GM12891 (cell line): ENCODE data around the gene YY1.
A peak's percentile ranks its signal among the peaks of the same experiment; 100 is the strongest.
"Not testable (repeated sequence)": the region's sequence is repeated elsewhere in the genome, so short reads cannot be mapped to it uniquely, and the experiment has no call there.

Experiments
- DNase-seq: peaks from one replicate; pipeline ENCODE4 v3.0.0; 2011; ENCODE audit warnings: low spot score; ENCODE audit not compliant: insufficient read length
- FAIRE-seq: peaks from 2 replicates; lab custom pipeline; 2011; peaks lifted over from hg19 to GRCh38; lab: Jason Lieb, UNC
- PAX5 ChIP-seq: IDR thresholded peaks from 2 replicates; pipeline ENCODE4 v1.6.1; 2011; ENCODE audit warnings: low read length, moderate library complexity, mild to moderate bottlenecking; ENCODE audit not compliant: insufficient read depth, severe bottlenecking
- POLR2A ChIP-seq: IDR thresholded peaks from 2 replicates; pipeline ENCODE4 v1.6.1; 2011; ENCODE audit warnings: low read depth, low read length, control low read depth
- POLR2AphosphoS5 ChIP-seq: IDR thresholded peaks from 2 replicates; pipeline ENCODE4 v1.6.1; 2011; ENCODE audit warnings: low read depth, low read length, control low read depth
- POU2F2 ChIP-seq: IDR thresholded peaks from 2 replicates; pipeline ENCODE4 v1.6.1; 2011; ENCODE audit warnings: low read depth, mild to moderate bottlenecking, control low read depth, low read length, moderate library complexity
- SPI1 ChIP-seq: IDR thresholded peaks from 2 replicates; pipeline ENCODE4 v1.6.1; 2011; ENCODE audit warnings: low read depth, low read length, control low read depth
- TAF1 ChIP-seq: IDR thresholded peaks from 2 replicates; pipeline ENCODE4 v1.6.1; 2011; ENCODE audit warnings: low read depth, low read length, control low read depth

Gene YY1

DNA sequence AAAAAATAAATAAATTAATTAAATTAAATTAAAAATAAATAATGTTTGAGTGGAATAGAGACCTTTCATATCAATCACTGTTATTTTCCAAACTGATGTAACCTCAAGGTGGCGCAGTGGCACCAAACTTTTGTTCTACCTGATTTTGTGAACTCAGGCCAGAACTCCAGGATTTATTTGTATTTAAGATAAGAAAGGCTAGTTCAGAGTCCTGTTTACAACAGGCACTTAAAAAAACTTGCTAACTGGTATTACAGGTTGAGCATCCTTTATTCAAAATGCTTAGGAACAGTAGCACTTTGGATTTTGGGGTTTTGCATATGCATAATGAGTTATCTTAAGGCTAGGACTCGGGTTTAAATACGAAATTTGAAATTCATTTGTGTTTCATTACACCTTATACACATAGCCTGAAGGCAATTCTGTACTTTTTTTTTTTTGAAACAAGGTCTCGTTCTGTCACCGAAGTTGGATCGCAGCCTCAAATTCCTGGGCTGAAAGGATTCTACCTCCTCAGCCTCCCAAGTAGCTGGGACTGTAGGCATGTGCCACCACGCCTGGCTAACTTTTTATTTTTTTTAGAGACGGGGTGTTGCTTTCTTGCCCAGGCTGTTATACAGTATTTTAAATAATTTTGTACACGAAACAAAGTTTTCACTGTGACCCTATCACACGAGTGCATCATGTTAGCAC, 32.4 kb downstream of the YY1 start:
- DNase-seq (no peak), FAIRE-seq (no peak)
- no peak for TF ChIP-seq SPI1
- no peak for TF ChIP-seq PAX5
- no peak for TF ChIP-seq TAF1
- no peak for TF ChIP-seq POLR2AphosphoS5
- TF ChIP-seq POLR2A: no peak
- no peak for TF ChIP-seq POU2F2

DNA sequence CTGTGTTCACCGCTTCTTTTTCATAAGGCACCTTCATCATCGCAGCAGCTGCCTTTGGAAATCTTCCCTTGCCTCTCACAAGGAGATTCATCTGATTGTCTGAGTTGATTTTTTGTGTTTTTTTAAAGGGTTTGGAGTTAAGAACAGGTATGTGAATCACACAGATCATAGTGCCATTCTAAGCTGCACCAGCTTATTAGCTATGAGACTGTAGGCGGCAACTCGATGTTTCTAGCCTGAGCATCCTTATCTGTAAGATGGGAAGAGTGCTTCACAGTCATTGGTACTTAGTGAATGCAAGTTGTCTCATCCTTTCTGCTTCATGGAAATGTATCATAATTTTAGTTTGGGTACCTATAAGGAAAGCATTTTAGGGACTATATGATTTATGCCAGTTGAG, 35.3 kb downstream of the YY1 start:
- no peak for FAIRE-seq
- DNase-seq: no peak

DNA sequence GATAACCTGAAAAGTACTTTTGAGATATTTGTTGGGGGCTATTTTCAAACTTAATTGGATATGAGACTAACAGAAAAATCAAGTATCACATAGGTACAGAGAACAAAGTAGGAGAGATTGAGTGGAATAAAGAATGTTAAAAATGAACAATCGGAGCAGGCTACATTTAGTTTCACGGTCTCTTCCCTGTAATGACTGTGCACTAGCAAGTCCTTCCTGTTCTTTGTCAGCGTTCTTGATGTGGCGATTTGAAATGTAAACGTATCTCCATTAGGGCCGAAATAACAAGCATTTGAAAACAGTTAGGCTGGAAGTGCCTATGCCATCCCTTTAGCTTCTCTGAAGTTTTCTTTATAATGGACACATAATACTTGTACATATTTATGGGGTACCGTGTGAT, 36.3 kb downstream of the YY1 start:
- DNase-seq (no peak), FAIRE-seq (no peak)
- no peak for TF ChIP-seq TAF1
- TF ChIP-seq POLR2A: no peak
- TF ChIP-seq POLR2AphosphoS5: no peak
- TF ChIP-seq POU2F2: no peak

More for the DNA sequence above, 35.3 kb downstream of the YY1 start:
- TF ChIP-seq POLR2AphosphoS5: no peak
- TF ChIP-seq PAX5: no peak
- no peak for TF ChIP-seq SPI1
- no peak for TF ChIP-seq TAF1
- no peak for TF ChIP-seq POLR2A
- no peak for TF ChIP-seq POU2F2

DNA sequence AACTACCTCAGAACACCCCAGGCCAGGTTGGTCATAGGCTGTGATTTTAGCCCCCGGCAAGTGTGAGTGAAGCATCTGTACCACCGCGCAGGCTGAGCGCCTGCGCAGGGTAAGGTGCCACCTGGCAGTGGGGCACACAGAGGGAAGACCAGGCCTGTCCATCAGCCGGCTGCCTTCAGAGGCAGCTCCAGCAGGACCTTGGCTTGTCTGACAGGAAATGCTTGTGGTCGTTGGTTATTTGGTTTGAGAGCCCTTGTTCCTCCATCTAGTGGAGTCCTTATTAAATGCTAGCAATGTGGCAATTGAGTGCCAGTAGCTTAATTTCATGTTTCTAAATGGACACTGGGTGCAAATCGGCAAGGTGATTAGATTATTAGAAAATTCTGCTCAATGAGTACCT, 39.8 kb downstream of the YY1 start:
- FAIRE-seq (peak; percentile 16), DNase-seq (no peak)
- TF ChIP-seq PAX5 (no peak), TAF1 (0 out of 2 replicates have a peak, but pooled peaks have one; percentile 22), SPI1 (no peak)

DNA sequence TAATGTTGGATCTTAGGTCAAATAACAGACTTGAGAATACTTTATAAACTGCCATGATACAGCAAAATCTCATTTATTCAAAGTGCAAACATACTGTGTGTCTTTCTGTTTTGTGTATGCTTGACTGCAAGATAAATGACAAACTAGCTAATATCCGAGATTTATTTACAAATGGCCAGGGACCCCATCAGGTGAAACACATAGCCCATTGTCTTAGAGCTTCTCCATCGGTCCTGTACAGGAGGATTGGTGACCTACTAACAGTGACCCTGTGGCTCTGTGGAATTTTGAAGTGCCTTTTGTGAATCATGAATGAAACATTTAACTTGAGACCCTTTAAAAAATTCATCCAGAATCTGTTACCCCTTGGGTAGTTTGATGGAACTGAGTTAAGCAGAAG, 40.2 kb downstream of the YY1 start:
- DNase-seq (no peak), FAIRE-seq (no peak)
- TF ChIP-seq POLR2A (no peak), TAF1 (no peak), SPI1 (no peak), POLR2AphosphoS5 (no peak), PAX5 (no peak), POU2F2 (no peak)

DNA sequence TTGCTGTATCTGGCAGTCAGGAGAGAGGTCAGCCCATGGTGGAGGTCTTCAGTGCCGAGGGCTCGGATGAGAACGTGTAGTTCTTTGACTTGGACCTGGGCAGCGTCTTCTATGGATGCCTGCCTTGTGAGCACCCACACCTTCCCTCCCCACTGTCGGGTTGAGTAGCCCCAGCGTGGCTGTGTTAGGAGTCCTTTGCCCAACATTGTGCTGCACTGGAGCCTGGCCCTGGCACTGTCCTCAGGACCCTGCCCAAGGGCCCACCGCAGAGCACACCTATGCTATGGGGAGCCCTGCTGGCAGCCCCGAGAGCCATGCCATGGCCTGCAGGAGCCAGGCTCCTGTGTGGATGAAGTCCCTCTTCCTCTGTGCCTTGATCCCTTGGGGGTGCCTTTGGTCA, 40.6 kb downstream of the YY1 start:
- FAIRE-seq (no peak), DNase-seq (no peak)
- TF ChIP-seq PAX5 (no peak), SPI1 (no peak), POLR2A (no peak), POLR2AphosphoS5 (no peak), TAF1 (no peak), POU2F2 (no peak)

DNA sequence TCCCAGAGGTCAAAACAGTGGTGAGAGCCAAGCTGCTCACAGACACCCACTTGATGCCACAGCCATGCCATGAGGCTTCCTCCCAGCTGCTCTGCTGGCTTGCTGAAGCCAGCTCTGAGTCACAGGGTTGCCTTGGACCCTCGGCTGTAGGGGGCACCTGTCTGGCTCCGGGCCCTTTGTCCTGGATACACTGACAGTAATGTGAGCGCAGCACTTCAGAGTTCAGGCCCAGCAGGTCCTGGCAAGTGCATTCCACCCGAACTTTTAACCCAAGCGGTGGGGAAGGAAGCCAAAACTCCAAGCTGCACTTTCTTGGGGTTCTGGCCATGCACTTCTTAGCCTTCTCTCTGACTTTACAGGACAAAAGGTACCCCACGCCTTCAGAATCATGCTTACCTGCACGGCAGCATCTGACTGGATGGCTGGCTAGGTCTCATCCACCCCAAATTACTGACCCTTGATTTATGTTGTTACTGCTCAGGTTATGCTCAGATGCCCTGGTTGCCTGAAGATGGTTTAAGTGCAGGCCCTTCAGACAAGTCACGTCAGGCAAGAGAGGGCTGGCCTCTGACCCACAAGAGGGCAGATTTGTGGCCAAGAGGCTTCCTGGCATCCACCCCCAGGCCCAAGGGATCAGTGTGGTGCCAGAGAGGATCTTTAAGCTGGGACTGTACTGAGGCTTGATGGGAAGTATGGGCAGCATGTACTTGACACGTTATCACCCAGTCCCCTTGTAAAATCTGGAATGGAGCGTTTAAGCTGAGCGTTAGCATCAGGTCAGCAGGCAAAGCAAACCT, 42.5 kb downstream of the YY1 start:
- TF ChIP-seq PAX5 (no peak), POU2F2 (no peak), POLR2A (no peak; the same call in 1 of the 2 replicates), SPI1 (no peak), POLR2AphosphoS5 (no peak), TAF1 (no peak)
- FAIRE-seq (no peak), DNase-seq (no peak)

DNA sequence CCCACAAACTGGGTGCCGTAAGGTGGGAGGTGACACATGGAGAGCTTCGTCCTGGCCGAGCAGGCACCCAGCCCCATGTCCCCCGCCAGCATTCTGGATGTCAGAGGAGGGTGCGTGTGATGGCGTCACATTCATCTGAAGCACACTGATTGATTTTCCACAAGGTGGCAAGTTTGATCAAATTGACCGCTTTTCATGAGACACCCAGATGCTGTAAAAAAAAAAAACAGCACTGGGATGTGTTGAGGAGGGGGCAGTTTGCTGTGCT, 43.1 kb downstream of the YY1 start:
- DNase-seq (no peak), FAIRE-seq (peak; percentile 5)
- TF ChIP-seq POLR2A: no peak; the same call in 1 of the 2 replicates
- TF ChIP-seq PAX5: no peak
- no peak for TF ChIP-seq POLR2AphosphoS5

DNA sequence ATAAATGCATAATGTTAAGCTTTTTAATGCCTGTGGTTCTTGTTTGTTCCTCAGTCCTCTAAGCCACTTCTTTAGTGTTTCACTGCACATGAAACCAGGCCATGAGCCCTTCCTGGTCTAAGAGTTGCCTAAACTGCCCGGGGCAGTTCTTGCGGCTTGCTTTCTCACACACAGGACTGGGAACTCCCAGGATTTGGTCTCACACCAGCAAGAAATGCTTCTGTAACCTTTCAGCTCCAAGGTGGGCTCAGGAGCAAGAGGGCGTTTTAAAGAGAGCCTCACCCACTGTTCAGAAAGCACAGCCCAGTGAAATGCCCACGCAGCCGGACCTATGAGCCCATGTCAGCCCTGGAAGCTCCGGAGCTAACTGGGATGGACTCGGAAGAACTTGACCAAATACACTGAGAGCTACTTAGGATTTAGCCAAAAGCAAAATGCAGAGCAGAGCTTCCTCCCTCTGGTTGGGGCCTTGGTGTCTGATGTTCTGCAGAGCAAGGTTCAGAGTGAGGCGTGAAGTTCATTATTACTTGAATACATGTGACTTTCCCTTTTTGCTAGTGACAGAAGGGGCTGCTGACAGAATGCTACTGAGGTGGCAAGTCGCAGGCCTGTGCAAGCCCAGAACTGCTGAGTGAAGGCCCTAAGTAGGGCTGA, 43.9 kb downstream of the YY1 start:
- DNase-seq (no peak), FAIRE-seq (no peak)
- no peak for TF ChIP-seq POU2F2
- 0 out of 2 replicates have a peak, but pooled peaks have one; percentile 34 for TF ChIP-seq POLR2A
- no peak for TF ChIP-seq TAF1
- TF ChIP-seq PAX5: no peak
- TF ChIP-seq POLR2AphosphoS5: no peak

DNA sequence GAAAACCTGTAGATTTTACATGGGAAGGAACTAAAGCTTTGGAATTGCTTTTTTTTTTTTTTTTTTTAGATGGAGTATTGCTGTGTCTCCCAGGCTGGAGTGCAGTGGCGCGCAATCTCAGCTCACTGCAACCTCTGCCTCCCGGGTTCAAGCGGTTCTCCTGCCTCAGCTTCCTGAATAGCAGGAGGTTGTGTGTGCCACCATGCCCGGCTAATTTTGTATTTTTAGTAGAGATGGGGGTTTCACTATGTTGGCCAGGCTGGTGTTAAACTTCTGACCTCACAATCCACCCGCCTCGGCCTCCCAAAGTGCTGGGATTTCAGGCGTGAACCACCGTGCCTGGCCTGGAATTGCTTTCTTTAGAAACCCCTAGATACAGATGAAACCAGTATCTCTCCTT, 44.5 kb downstream of the YY1 start:
- TF ChIP-seq POLR2A: 0 out of 2 replicates have a peak, but pooled peaks have one; percentile 11
- not testable (repeated sequence) for FAIRE-seq, DNase-seq
